Neural cell (in vitro differentiated cells): Measurements from ENCODE around the gene ABHD12. TPM values are rescaled to one million over a fixed set of nuclear protein-coding genes. Genes with fewer than 3 reads are reported as not detected.

Experiments
- H2AFZ ChIP-seq: fragments of 200-600, 300-800 bp; sonication (generic), shearing (Covaris generic); 2 replicates; pipeline ENCODE4 v1.6.0; 2014; ENCODE audit warnings: low read depth, mild to moderate bottlenecking, antibody characterized with exemption, low read length, moderate library complexity
- H3F3A ChIP-seq: fragments of 200-600 bp; shearing (Covaris generic); 2 replicates; pipeline ENCODE4 v1.6.1; 2016; ENCODE audit warnings: mild to moderate bottlenecking, moderate library complexity, mixed read lengths, antibody characterized with exemption, low read length; ENCODE audit not compliant: insufficient read depth, poor library complexity, severe bottlenecking
- H3K27ac ChIP-seq: fragments of 200-600, 300-800 bp; sonication (generic), shearing (Covaris generic); 2 replicates; pipeline ENCODE4 v1.5.1; 2014; ENCODE audit warnings: mild to moderate bottlenecking, low read length, moderate library complexity
- H3K27me3 ChIP-seq: fragments of 300-800, 200-600 bp; sonication (generic), shearing (Covaris generic); 2 replicates; pipeline ENCODE4 v1.6.0; 2014; ENCODE audit warnings: mild to moderate bottlenecking, low read depth, low read length, moderate library complexity; ENCODE audit not compliant: insufficient read depth
- H3K36me3 ChIP-seq: fragments of 300-800, 200-600 bp; sonication (generic), shearing (Covaris generic); 2 replicates; pipeline ENCODE4 v1.5.1; 2014; ENCODE audit warnings: mild to moderate bottlenecking, antibody characterized with exemption, low read length, moderate library complexity; ENCODE audit not compliant: insufficient read depth
- H3K4me2 ChIP-seq: fragments of 300-800, 200-600 bp; sonication (generic), shearing (Covaris generic); 2 replicates; pipeline ENCODE4 v1.6.0; 2014; ENCODE audit warnings: mild to moderate bottlenecking, low read length
- H3K4me3 ChIP-seq: fragments of 300-800, 200-600 bp; sonication (generic), shearing (Covaris generic); 2 replicates; pipeline ENCODE4 v1.5.1; 2014; ENCODE audit warnings: mild to moderate bottlenecking, low read length, moderate library complexity
- H3K79me2 ChIP-seq: fragments of 200-600 bp; shearing (Covaris generic); replicated peaks from 2 replicates; pipeline ENCODE4 v1.6.0; 2014; ENCODE audit warnings: mild to moderate bottlenecking, low read length, moderate library complexity; ENCODE audit not compliant: insufficient read depth
- H3K9ac ChIP-seq: fragments of 300-800, 200-600 bp; sonication (generic), shearing (Covaris generic); 2 replicates; pipeline ENCODE4 v1.6.1; 2016; ENCODE audit warnings: mild to moderate bottlenecking, low read length, mixed read lengths
- H3K9me2 ChIP-seq: fragments of 200-600 bp; shearing (Covaris generic); 2 replicates; pipeline ENCODE4 v1.6.1; 2016; ENCODE audit warnings: mild to moderate bottlenecking, low read length, mixed read lengths; ENCODE audit not compliant: insufficient read depth
- H3K9me3 ChIP-seq: fragments of 200-600, 300-800 bp; sonication (generic), shearing (Covaris generic); 2 replicates; pipeline ENCODE4 v1.6.1; 2016; ENCODE audit warnings: mild to moderate bottlenecking, mixed run types, low read length, moderate library complexity, mixed read lengths
- H4K20me1 ChIP-seq: fragments of 200-600 bp; shearing (Covaris generic); 2 replicates; pipeline ENCODE4 v1.6.1; 2016; ENCODE audit warnings: mild to moderate bottlenecking, mixed run types; ENCODE audit not compliant: insufficient read depth
- CTCF ChIP-seq: fragments of 450-650 bp; IDR thresholded peaks from 2 replicates; pipeline ENCODE4 v1.5.1; 2014; ENCODE audit warnings: antibody characterized with exemption, mild to moderate bottlenecking, moderate library complexity; ENCODE audit not compliant: poor library complexity, severe bottlenecking
- EP300 ChIP-seq: fragments of 450-650 bp; conservative IDR thresholded peaks from 2 replicates; pipeline ENCODE4 v1.6.1; 2014; ENCODE audit warnings: antibody characterized with exemption, mild to moderate bottlenecking, moderate library complexity; ENCODE audit not compliant: poor library complexity, severe bottlenecking
- EZH2 ChIP-seq: fragments of 200-600, 300-800 bp; shearing (Covaris generic), sonication (generic); IDR thresholded peaks from 2 replicates; pipeline ENCODE4 v1.6.1; 2014; ENCODE audit warnings: antibody characterized with exemption, low read length, borderline replicate concordance, mild to moderate bottlenecking; ENCODE audit not compliant: insufficient read depth, poor library complexity, severe bottlenecking
- MXI1 ChIP-seq: fragments of 450-650 bp; conservative IDR thresholded peaks from 2 replicates; pipeline ENCODE4 v1.6.1; 2014; ENCODE audit warnings: antibody characterized with exemption, mild to moderate bottlenecking; ENCODE audit not compliant: poor library complexity, severe bottlenecking
- POLR2AphosphoS5 ChIP-seq: IDR thresholded peaks from 2 replicates; pipeline ENCODE4 v1.6.1; 2012
- RAD21 ChIP-seq: fragments of 450-650 bp; conservative IDR thresholded peaks from 2 replicates; pipeline ENCODE4 v1.6.1; 2014; ENCODE audit warnings: antibody characterized with exemption, mild to moderate bottlenecking, moderate library complexity
- SMC3 ChIP-seq: fragments of 450-650 bp; conservative IDR thresholded peaks from 2 replicates; pipeline ENCODE4 v1.6.1; 2014; ENCODE audit warnings: antibody characterized with exemption, mild to moderate bottlenecking, moderate library complexity; ENCODE audit not compliant: poor library complexity
- TAF1 ChIP-seq: IDR thresholded peaks from 2 replicates; pipeline ENCODE4 v1.6.1; 2012; ENCODE audit warnings: low read depth
- polyA plus RNA-seq: library from polyadenylated mRNA; depleted of rRNA; stranded (reverse); fragments of >200 nt; gene quantifications from 2 replicates; pipeline ENCODE4 v1.2.3, GENCODE V29; 2014
- TF ChIP-seq, protein P1 (sequence below): IDR thresholded peaks from 2 replicates; pipeline ENCODE4 v1.6.1; 2012; ENCODE audit warnings: borderline replicate concordance

ABHD12 gene
- polyA plus RNA-seq, 1 donor from 2014 or later, result 32.3 TPM

DNA sequence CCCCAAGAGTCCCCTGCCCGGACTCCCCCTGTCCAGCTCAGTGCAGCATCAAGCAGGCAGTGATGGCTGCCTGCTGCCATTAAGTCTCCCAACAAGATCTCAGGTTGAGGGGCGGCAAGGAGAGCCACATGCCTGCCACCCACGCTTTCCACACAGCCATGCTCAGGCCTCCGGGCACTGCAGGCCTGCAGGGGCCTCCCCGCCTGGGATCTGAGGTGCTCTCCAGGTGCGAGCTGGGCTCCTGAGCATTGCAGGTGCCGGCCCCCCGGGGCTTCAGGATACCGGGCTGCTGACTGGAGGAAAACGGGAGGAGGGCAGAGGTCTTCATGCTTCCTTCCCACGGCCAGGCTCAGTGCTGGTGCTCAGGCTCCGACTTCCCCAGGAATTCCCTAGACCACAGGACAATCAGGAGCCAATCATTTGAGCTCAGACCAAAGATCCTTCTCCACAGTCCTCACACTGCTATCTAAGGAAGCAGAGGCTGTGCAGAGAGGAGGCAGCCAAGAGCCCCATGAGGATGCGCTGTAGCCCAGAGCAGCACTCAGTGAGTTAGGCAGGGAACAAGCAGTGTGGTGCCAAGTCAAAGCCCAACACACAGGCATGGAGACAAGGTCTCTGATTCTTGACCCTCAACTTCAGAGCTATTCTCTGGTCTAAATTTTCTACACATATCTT, 90.0 kb downstream of the ABHD12 start:
- no peaks in the 10 kb centered on the region for H3K79me2 ChIP-seq
- H2AFZ ChIP-seq, result no peak overlapping the region
- TF ChIP-seq CTCF (no peak), RAD21 (no peak), POLR2AphosphoS5 (no peak), TAF1 (no peak), MXI1 (no peak), EP300 (no peak), EZH2 (no peak), SMC3 (no peak)
- TF ChIP-seq, protein P1, sequence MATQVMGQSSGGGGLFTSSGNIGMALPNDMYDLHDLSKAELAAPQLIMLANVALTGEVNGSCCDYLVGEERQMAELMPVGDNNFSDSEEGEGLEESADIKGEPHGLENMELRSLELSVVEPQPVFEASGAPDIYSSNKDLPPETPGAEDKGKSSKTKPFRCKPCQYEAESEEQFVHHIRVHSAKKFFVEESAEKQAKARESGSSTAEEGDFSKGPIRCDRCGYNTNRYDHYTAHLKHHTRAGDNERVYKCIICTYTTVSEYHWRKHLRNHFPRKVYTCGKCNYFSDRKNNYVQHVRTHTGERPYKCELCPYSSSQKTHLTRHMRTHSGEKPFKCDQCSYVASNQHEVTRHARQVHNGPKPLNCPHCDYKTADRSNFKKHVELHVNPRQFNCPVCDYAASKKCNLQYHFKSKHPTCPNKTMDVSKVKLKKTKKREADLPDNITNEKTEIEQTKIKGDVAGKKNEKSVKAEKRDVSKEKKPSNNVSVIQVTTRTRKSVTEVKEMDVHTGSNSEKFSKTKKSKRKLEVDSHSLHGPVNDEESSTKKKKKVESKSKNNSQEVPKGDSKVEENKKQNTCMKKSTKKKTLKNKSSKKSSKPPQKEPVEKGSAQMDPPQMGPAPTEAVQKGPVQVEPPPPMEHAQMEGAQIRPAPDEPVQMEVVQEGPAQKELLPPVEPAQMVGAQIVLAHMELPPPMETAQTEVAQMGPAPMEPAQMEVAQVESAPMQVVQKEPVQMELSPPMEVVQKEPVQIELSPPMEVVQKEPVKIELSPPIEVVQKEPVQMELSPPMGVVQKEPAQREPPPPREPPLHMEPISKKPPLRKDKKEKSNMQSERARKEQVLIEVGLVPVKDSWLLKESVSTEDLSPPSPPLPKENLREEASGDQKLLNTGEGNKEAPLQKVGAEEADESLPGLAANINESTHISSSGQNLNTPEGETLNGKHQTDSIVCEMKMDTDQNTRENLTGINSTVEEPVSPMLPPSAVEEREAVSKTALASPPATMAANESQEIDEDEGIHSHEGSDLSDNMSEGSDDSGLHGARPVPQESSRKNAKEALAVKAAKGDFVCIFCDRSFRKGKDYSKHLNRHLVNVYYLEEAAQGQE, result no peak
- H3K4me3 ChIP-seq, result no peak overlapping the region
- H3K27ac ChIP-seq, result no peak overlapping the region
- no peaks in the 10 kb centered on the region for H3K27me3 ChIP-seq
- no peaks in the 10 kb centered on the region for H3K36me3 ChIP-seq
- H3K9me3 ChIP-seq, result no peaks in the 10 kb centered on the region
- no peak overlapping the region for H3K4me2 ChIP-seq
- no peak overlapping the region for H3K9ac ChIP-seq
- no peaks in the 10 kb centered on the region for H4K20me1 ChIP-seq
- H3F3A ChIP-seq, result no peaks in the 10 kb centered on the region
- H3K9me2 ChIP-seq, result no peaks in the 10 kb centered on the region

DNA sequence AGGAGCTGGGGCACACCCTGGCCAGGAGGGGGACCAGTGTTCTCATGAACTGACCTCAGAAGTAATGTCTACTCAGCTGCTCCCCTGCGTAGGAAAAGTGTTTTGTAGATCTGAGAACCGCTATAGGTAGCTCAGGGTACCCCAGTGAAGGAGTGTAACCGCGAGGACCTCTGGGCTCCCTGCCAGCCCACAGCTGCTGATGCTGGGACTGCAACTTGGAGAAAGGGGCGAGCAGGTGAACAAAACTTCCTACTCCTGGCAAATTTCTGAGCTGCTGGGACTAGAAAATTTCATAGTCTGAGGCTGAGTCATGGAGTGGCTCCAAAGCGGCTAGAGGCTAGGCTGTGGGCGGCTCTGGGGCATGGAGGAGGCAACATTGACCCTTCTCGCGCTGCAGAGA, 90.8 kb downstream of the ABHD12 start:
- Histone ChIP-seq H3K9me2 (no peaks in the 10 kb centered on the region), H3K4me3 (no peak overlapping the region), H3K4me2 (no peak overlapping the region), H3K36me3 (no peaks in the 10 kb centered on the region), H2AFZ (no peak overlapping the region), H3K27me3 (no peaks in the 10 kb centered on the region), H3F3A (no peaks in the 10 kb centered on the region), H3K79me2 (no peaks in the 10 kb centered on the region), H3K9me3 (no peaks in the 10 kb centered on the region), H4K20me1 (no peaks in the 10 kb centered on the region), H3K27ac (no peak overlapping the region), H3K9ac (no peak overlapping the region)
- TF ChIP-seq RAD21 (no peak), EP300 (no peak), CTCF (no peak), TAF1 (no peak), POLR2AphosphoS5 (no peak), EZH2 (no peak), MXI1 (no peak), SMC3 (no peak)
- TF ChIP-seq, protein P1, result no peak
